DMS153 treated with DMSO at 0.1 percent for 48 hours (cell line): ENCODE measurements around the gene KLF14.
"Not testable (repeated sequence)": the region's sequence is repeated elsewhere in the genome, so short reads cannot be mapped to it uniquely, and the experiment has no call there.

Experiments used
- DNase-seq: peaks from one replicate; lab custom pipeline; 2025; ENCODE audit not compliant: unreplicated experiment; lab: John Stamatoyannopoulos, UW

Gene KLF14

GRCh38 chr7:130733931-130734814 is at the start of gene KLF14:
Gene KLF14, minus strand, starts transcription at chr7:130734207. Its CDS starts 174 bp downstream, at chr7:130734033.
- peak; percentile 11 for DNase-seq

- no peak for DNase-seq
Measured at GRCh38 chr7:130781346-130781745, 47.3 kb upstream of the KLF14 start.

GRCh38 chr7:130777426-130777825 is 43.4 kb upstream of the KLF14 start:
- no peak for DNase-seq

GRCh38 chr7:130772456-130772855 is 38.4 kb upstream of the KLF14 start:
- not testable (repeated sequence) for DNase-seq

- no peak for DNase-seq
Measured at GRCh38 chr7:130768854-130769253, 34.8 kb upstream of the KLF14 start.

- DNase-seq = not testable (repeated sequence)
Measured at GRCh38 chr7:130764569-130764968, 30.6 kb upstream of the KLF14 start.

- peak; percentile 67 for DNase-seq
Measured at GRCh38 chr7:130758429-130759056, 24.5 kb upstream of the KLF14 start.

GRCh38 chr7:130756316-130756715 is 22.3 kb upstream of the KLF14 start:
- DNase-seq = no peak

- no peak for DNase-seq
Measured at GRCh38 chr7:130752424-130752823, 18.4 kb upstream of the KLF14 start.

GRCh38 chr7:130750755-130751154 is 16.7 kb upstream of the KLF14 start:
- DNase-seq = no peak

GRCh38 chr7:130748531-130749389 is 14.8 kb upstream of the KLF14 start:
- no peak for DNase-seq

GRCh38 chr7:130741331-130741995 is 7.5 kb upstream of the KLF14 start:
- DNase-seq = no peak

- no peak for DNase-seq
Measured at GRCh38 chr7:130740606-130741005, 6.6 kb upstream of the KLF14 start.

GRCh38 chr7:130736298-130736900 is 2.4 kb upstream of the KLF14 start:
- DNase-seq = no peak

- peak; percentile 23 for DNase-seq
Measured at GRCh38 chr7:130734815-130735716, 1.1 kb upstream of the KLF14 start.

- DNase-seq = no peak
Measured at GRCh38 chr7:130732980-130733930, 752 bp downstream of the KLF14 start.

GRCh38 chr7:130723784-130724183 is 10.2 kb downstream of the KLF14 start:
- no peak for DNase-seq
